Stimulated activated naive CD8-positive, alpha-beta T cell treated with anti-CD3 and anti-CD28 coated beads, Interleukin-15, Interleukin-2, amounts not matched to agents 100 ng/mL and 50 ng/mL, for 24 hours (primary cell): Measurements from ENCODE around the gene ZNF423.

Experiments used
- H3K27ac Mint-ChIP-seq: one replicate; pipeline ENCODE4 v1.8.0; 2021; ENCODE audit warnings: mild to moderate bottlenecking, mixed read lengths
- H3K27me3 Mint-ChIP-seq: one replicate; pipeline ENCODE4 v1.8.0; 2021; ENCODE audit warnings: mixed read lengths
- H3K36me3 Mint-ChIP-seq: one replicate; pipeline ENCODE4 v1.8.0; 2021; ENCODE audit warnings: low read depth, mixed read lengths
- H3K4me1 Mint-ChIP-seq: one replicate; pipeline ENCODE4 v1.8.0; 2021; ENCODE audit warnings: low read depth, mixed read lengths
- H3K4me3 Mint-ChIP-seq: one replicate; pipeline ENCODE4 v1.8.0; 2021; ENCODE audit warnings: mild to moderate bottlenecking, mixed read lengths
- H3K9me3 Mint-ChIP-seq: one replicate; pipeline ENCODE4 v1.8.0; 2021; ENCODE audit warnings: mixed read lengths

Gene ZNF423

DNA sequence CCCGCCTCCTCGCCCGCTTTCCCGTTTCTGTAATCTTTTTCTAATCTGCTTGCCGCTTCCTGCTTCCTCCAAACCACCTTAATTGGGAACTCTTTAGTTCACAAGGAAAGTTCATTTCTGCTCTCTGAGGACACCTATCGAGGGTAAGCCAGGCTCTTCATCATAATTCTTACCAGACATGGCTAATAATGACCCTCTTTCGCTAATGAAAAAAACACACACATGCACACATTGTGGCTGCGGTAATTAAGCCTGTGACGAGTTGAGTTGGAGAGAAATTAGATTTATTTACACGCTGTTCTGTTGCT is 100.6 kb downstream of the ZNF423 start:
- H3K36me3 Mint-ChIP-seq = no peaks in the 10 kb centered on the region
- peaks cover 35% of the 10 kb centered on the region for H3K27me3 Mint-ChIP-seq
- H3K4me1 Mint-ChIP-seq = peaks cover 11% of the 10 kb centered on the region
- no peaks in the 10 kb centered on the region for H3K9me3 Mint-ChIP-seq
- H3K27ac Mint-ChIP-seq = no peak overlapping the region
- H3K4me3 Mint-ChIP-seq = no peak overlapping the region

DNA sequence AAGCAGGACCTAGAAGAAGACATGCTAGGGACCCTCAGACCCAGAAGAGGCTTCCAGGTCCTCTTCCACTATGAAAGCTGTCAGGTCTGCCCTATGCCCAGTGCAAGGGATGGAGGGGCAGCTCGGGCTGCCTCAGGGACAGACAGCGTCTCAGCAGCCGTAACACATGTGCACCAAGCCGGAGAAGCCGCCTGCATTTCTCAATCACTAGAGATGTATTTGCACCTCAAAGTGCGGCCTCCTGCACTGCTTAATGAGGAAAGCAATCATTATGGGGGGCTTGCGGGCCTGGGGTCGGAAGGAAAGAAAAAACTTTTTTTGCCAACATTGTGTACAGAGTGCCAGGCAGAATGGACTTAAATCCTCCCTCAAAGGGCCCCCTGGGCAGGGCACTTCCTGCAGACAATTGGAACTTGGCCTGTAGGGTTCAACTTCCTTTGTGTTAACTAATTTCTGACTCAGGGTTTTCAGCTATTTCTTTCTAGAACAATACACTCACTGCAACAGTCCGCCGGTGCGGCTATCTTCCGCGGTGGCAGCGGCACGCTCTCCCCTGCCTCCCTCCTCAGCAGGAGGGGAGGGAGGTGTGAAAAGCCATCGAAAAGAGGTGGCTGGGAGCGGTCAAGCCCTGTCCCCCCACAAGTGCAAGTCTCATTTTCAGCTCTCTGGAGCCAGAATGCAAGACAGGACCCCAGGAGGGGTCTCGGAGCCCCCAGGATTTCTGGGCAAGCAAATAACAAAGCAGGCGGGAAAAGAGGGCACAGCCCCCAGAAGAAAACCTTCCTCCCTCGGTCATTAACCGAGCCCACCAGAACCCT is 101.2 kb downstream of the ZNF423 start:
- no peaks in the 10 kb centered on the region for H3K9me3 Mint-ChIP-seq
- no peak overlapping the region for H3K27ac Mint-ChIP-seq
- peaks cover 11% of the 10 kb centered on the region for H3K4me1 Mint-ChIP-seq
- no peaks in the 10 kb centered on the region for H3K36me3 Mint-ChIP-seq
- H3K27me3 Mint-ChIP-seq = peaks cover 35% of the 10 kb centered on the region
- no peak overlapping the region for H3K4me3 Mint-ChIP-seq

DNA sequence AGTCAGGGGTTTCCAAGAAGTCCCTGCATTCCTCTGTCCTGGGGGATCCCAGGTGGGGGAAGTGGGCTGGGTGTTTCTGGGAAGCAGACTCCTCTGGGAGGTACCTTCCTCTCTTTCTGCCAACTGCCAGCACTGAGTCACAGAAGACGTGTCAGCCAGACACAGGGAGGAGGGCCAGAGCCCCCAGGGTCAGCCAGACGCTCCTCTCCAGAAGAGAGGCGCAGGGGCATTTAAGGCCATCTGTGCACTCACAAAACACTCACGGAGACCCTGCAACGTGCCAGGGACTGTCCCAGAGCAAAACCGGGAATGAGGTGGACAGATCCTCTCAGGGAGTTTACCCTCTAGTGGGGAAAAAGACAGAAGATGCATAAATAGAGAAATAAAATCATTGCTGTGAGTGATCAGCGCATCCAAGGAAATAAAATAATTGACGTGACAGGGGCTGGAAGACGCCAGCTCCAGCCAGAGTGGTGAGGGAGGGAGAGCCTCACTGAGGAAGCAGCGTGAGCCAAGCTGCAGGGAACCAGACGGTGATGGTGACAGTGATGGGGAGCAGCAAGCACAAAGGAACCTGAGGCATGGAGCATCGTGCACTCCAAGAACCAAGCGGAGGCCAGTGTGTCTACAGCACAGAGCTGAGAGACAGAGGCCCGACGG is 105.4 kb downstream of the ZNF423 start:
- Mint-ChIP-seq H3K27ac (no peak overlapping the region), H3K27me3 (peaks cover 22% of the 10 kb centered on the region), H3K4me1 (peaks cover 17% of the 10 kb centered on the region), H3K36me3 (no peaks in the 10 kb centered on the region), H3K9me3 (no peaks in the 10 kb centered on the region), H3K4me3 (no peak overlapping the region)

DNA sequence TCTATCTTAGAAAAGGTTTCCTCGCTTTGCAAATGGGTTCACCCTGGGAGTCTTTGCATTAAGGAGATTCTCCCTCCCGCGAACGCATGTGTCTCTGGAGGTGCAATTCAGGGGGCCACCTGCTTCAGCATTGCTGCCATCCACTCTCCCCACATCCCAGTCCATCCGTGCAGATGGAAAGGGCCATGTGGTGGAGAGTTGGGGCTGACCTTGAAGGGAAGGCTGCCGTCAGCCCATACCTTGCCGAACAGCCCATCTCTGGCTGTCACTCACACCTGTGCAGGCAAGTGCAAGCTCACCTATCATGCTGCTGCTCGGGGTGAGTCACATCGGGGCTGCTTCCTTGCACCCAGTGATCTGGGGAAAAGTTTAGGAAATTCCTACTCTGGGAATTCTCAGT is 106.1 kb downstream of the ZNF423 start:
- peaks cover 12% of the 10 kb centered on the region for H3K4me1 Mint-ChIP-seq
- no peaks in the 10 kb centered on the region for H3K36me3 Mint-ChIP-seq
- peaks cover 16% of the 10 kb centered on the region for H3K27me3 Mint-ChIP-seq
- H3K27ac Mint-ChIP-seq = no peak overlapping the region
- no peak overlapping the region for H3K4me3 Mint-ChIP-seq
- H3K9me3 Mint-ChIP-seq = no peaks in the 10 kb centered on the region

DNA sequence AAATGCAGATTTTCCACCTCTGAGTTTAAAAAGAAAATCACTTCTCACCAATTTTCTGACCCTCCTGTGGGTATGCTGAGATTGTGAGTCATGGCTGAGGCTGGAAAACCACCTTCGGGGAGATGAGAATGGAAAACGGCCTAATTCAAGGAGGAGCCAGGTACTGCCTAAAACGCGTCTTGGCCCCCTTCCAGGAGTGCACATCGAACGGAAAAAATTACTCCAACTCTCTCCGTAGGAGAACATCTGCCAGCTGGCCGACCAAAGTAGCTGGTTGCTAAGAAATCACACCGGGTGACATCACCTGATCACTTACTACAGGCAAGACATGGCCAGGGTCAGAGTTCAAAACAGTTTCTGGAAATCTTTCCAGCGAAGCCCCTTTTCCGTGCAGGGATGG is 107.6 kb downstream of the ZNF423 start:
- H3K4me3 Mint-ChIP-seq = no peak overlapping the region
- H3K36me3 Mint-ChIP-seq = no peaks in the 10 kb centered on the region
- H3K27ac Mint-ChIP-seq = no peak overlapping the region
- H3K27me3 Mint-ChIP-seq = peaks cover 5% of the 10 kb centered on the region
- H3K9me3 Mint-ChIP-seq = no peaks in the 10 kb centered on the region
- H3K4me1 Mint-ChIP-seq = peaks cover 7% of the 10 kb centered on the region

DNA sequence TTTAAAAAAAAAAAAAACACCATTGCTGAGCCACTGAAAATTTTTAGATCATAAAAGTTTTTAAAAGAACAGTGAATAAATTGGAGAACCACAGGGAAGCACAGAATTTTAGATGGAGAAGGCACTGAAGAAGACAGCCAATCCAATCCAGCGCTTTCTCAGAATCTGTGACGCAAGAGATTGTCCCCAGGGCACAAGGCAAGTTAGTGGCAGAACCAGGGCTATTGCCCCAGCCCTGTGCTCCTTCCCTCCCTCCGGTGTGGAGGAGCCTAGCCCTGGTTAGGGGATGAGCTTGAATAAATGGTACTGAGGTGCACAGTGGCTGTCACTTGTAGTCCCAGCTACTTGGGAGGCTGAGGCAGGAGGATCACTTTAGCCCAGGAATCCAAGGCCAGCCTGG is 108.3 kb downstream of the ZNF423 start:
- H3K9me3 Mint-ChIP-seq = no peaks in the 10 kb centered on the region
- no peaks in the 10 kb centered on the region for H3K36me3 Mint-ChIP-seq
- H3K4me3 Mint-ChIP-seq = no peak overlapping the region
- H3K27me3 Mint-ChIP-seq = peaks cover 3% of the 10 kb centered on the region
- peaks cover 7% of the 10 kb centered on the region for H3K4me1 Mint-ChIP-seq
- H3K27ac Mint-ChIP-seq = no peak overlapping the region

DNA sequence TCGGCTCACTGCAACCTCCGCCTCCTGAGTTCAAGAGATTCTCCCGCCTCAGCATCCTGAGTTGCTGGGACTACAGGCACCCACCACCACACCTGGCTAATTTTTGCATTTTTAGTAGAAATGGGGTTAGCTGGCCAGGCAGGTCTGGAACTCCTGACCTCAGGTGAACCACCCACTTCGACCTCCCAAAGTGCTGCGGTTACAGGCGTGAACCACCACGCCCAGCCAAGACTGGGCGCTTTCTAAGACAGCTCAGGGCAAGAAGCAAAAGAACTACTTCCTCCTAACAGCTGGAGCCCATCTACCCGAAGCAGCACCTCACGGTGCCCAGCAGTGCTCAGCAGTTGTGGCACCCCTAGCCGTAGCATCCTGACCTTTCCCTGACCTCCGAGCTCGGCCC is 109.4 kb downstream of the ZNF423 start:
- no peaks in the 10 kb centered on the region for H3K27me3 Mint-ChIP-seq
- no peaks in the 10 kb centered on the region for H3K36me3 Mint-ChIP-seq
- no peaks in the 10 kb centered on the region for H3K9me3 Mint-ChIP-seq
- H3K4me3 Mint-ChIP-seq = no peak overlapping the region
- H3K27ac Mint-ChIP-seq = no peak overlapping the region
- peaks cover 7% of the 10 kb centered on the region for H3K4me1 Mint-ChIP-seq

DNA sequence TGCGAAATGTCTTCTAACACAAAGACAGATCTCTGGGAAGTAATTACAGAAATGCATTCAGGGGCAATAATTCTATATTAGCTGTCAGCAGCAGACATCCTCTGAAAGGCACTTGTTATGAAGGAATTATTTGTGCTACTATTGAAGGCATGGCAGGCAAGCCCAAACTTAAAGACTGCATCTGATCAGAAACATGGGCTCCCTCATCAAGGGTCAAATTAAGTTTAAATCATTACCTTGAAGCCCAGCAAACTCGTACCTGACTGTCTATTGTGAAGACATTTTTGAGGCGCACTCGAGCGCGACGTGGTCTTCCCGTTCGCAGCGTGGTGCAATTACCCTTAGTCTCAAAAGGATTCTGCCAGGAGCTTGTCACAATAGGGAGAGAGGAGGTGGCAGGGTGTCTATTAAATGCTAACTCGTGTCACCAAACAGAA is 110.6 kb downstream of the ZNF423 start:
- H3K36me3 Mint-ChIP-seq = no peaks in the 10 kb centered on the region
- H3K4me1 Mint-ChIP-seq = peaks cover 7% of the 10 kb centered on the region
- no peak overlapping the region for H3K27ac Mint-ChIP-seq
- no peak overlapping the region for H3K4me3 Mint-ChIP-seq
- no peaks in the 10 kb centered on the region for H3K27me3 Mint-ChIP-seq
- H3K9me3 Mint-ChIP-seq = no peaks in the 10 kb centered on the region

DNA sequence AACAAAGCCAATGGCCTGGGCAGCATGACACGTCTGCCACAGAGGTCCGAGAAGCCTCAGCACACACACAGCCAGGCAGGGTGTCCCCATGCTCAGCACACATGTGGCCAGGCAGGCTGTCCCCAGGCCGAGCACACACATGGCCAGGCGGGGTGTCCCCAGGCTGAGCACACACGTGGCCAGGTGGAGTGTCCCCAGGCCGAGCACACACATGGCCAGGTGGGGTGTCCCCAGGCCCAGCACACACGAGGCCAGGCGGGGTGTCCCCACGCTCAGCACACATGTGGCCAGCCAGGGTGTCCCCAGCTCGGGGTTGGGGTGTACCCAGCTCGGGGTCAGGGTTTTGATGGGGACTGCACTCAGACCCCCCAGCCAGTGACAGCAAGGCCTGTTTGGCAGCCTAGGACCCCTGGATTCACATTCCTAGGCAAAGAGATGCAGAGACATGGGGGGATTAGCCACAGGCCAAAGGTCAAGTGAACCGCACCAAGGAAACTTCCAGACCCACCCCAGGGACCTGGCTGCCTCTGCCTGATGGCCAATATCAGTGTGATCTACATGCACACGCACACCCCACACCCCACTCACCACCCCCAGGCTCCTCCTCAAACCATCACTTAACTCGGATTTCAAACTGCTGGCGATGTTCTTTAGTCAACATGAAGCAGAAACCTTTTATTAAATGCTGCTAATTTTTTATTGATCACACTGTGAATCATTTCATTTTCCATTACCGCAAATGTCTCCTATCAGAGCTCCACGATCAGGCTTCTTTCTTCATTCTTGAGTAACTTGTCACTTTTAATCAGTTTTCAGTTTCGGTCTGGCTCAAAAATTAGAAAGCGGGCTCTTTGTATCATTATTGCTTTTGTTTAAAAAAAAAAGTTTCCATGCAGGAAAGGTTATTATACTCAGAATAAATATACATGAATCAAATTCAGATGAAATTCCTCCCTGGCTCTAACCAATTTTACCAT is 111.4 kb downstream of the ZNF423 start:
- Mint-ChIP-seq H3K27ac (no peak overlapping the region), H3K36me3 (no peaks in the 10 kb centered on the region), H3K4me3 (no peak overlapping the region), H3K9me3 (no peaks in the 10 kb centered on the region), H3K27me3 (no peaks in the 10 kb centered on the region), H3K4me1 (peaks cover 7% of the 10 kb centered on the region)

DNA sequence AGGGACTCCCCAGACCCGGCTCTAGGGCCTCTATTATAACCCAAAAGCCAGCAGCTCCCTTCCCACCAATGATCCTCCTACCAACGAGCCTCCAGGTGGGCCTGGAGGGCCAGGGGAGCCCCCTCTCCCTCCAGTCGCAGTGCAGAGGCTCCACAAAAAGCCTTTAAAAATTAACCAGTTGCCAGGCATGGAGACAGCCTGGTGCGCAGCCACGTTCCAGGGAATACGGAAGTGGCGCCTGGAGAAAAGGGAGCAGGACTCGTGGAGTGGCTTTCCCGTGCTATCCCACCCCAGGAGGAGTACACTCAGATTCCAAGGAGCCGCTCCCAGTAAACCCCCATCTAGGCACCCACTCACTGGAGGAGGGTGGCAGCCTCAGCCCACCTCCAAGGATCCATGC is 112.3 kb downstream of the ZNF423 start:
- H3K4me1 Mint-ChIP-seq = peaks cover 6% of the 10 kb centered on the region
- no peak overlapping the region for H3K27ac Mint-ChIP-seq
- H3K4me3 Mint-ChIP-seq = no peak overlapping the region
- H3K36me3 Mint-ChIP-seq = no peaks in the 10 kb centered on the region
- H3K9me3 Mint-ChIP-seq = no peaks in the 10 kb centered on the region
- H3K27me3 Mint-ChIP-seq = no peaks in the 10 kb centered on the region

DNA sequence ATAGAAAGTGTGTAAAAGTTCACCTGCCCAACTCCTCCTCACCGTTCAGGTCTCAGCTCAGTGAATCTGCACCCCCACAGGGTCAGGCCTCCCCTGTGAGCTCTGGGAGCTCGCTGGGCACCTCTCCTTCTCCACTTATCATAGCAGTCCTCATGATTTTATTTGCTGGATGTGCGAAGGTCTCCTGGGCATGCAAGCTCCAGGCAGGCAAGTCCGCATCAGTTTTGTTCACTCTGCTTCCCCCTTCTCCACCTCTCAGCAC is 112.8 kb downstream of the ZNF423 start:
- Mint-ChIP-seq H3K9me3 (no peaks in the 10 kb centered on the region), H3K4me1 (peaks cover under 1% of the 10 kb centered on the region), H3K4me3 (no peak overlapping the region), H3K36me3 (no peaks in the 10 kb centered on the region), H3K27ac (no peak overlapping the region), H3K27me3 (no peaks in the 10 kb centered on the region)

DNA sequence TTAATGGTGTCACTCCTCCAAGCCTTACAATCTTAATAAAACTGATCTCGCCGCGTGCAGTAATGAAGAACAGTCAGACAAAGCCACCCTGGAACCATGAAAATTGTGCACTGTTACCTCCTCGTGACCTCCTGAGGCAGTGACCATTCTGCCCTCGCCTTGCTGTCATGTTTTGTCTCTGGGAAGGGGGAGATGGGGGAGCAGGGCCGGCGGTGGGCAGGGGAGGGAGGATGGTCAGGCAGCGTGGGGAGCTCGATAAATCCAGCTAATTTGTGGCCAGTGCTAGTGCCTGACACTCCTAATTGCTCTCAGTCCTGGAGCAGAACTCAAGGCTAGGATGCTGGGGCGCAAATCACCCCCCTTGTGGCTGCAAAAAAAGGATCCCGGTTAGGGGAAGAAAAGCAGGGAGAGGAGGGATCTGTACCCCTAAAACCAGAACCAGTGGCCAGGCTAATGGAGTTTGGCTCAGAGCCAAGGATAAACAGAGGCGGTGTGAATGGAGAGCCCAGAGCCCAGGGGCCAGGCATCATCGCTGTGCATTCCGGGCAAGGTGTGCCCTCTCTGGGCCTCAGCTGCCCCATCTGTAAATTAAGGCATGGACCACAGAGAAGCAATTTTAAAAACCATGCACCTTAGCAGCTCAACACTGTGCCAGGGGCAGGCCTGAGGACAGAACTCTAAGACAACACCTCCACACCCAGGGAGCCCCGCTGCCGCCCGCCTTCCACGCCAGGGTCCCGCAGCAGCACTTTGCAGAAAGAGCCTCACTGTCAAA is 113.3 kb downstream of the ZNF423 start:
- H3K9me3 Mint-ChIP-seq = no peaks in the 10 kb centered on the region
- H3K4me3 Mint-ChIP-seq = no peak overlapping the region
- H3K36me3 Mint-ChIP-seq = no peaks in the 10 kb centered on the region
- no peak overlapping the region for H3K27ac Mint-ChIP-seq
- no peaks in the 10 kb centered on the region for H3K27me3 Mint-ChIP-seq
- no peaks in the 10 kb centered on the region for H3K4me1 Mint-ChIP-seq

DNA sequence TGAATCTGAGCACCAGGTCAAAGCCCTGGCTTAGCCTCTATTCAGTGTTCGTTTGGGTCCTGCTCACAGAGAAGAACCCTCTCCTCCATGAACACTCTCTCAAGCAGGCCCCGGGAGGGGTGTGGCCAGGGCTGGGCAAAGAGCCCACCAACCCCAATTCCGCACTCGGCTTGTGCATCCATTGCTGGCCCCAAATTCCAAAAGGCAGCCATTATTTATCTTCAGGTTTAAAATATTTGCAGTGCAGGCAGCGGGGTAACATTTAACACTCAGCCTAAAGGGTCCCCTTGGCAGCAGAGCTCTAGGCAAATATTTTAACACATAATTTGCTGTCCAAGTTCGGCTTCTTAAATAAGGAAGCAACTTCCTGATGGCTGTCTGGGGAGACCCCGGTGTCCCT is 115.7 kb downstream of the ZNF423 start:
- Mint-ChIP-seq H3K4me1 (no peaks in the 10 kb centered on the region), H3K27ac (no peak overlapping the region), H3K4me3 (no peak overlapping the region), H3K36me3 (no peaks in the 10 kb centered on the region), H3K27me3 (no peaks in the 10 kb centered on the region), H3K9me3 (no peaks in the 10 kb centered on the region)

DNA sequence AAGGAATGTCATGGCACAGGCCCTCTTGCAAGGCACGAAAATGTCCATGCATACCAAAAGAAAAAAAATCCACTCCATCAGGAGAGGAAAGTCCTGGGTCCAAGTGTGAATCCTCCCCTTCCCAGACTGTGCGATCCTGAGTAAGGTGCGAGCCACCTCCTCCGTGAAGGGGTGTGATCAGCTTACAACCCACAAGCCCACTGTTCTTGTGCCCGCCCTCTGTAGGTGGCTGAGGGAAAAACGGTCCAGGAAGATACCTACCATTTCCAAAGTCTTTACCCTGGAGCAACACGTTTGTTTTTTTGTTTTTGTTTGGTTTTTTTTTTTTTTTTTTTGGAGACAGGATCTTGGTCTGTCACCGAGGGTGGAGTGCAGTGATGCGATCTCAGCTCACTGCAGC is 116.5 kb downstream of the ZNF423 start:
- H3K4me1 Mint-ChIP-seq = no peaks in the 10 kb centered on the region
- H3K9me3 Mint-ChIP-seq = no peaks in the 10 kb centered on the region
- no peaks in the 10 kb centered on the region for H3K27me3 Mint-ChIP-seq
- no peaks in the 10 kb centered on the region for H3K36me3 Mint-ChIP-seq
- no peak overlapping the region for H3K4me3 Mint-ChIP-seq
- no peak overlapping the region for H3K27ac Mint-ChIP-seq

DNA sequence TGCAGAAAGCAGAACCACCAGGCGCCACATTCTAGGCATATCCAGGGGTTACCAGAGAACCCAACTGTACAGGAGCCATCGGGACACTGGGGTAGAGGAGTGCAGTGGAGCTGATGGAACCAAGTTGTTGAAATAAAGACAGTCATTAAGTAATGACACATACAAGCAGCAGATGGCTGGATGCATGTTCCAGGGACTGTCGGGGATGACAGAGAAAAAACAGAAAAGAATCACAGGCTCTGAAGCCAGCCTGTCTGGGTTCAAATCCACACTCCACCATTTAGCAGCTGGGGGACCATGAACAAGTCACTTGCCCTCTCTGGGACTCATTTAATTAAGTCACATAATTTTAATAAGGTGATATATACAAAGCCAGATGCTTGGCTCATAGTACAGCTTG is 117.1 kb downstream of the ZNF423 start:
- no peak overlapping the region for H3K27ac Mint-ChIP-seq
- no peaks in the 10 kb centered on the region for H3K36me3 Mint-ChIP-seq
- no peak overlapping the region for H3K4me3 Mint-ChIP-seq
- no peaks in the 10 kb centered on the region for H3K9me3 Mint-ChIP-seq
- no peaks in the 10 kb centered on the region for H3K4me1 Mint-ChIP-seq
- no peaks in the 10 kb centered on the region for H3K27me3 Mint-ChIP-seq
